K562 (cell line): Measurements from ENCODE around the gene RBM19. TPM values are rescaled to one million over a fixed set of nuclear protein-coding genes. Genes with fewer than 3 reads are reported as not detected.

Experiments used
- ATAC-seq: fragments of 200-7000 bp; cut with Tn5 transposase; 3 replicates; pipeline ENCODE4 v1.9.1; 2020; ENCODE audit warnings: moderate library complexity
- BruUV-seq: library from RNA; stranded (reverse); fragments of 400-500 nt; replicated peaks from 2 replicates; lab custom pipeline; 2021; lab: Mats Ljungman, UMichigan
- CTCF ChIA-PET: fragments of 300-600 bp; formaldehyde crosslinking; extraction: SDS; loops from one replicate; lab custom pipeline; 2021; ENCODE audit warnings: low intra/inter-chr PET ratio; lab: Yijun Ruan, JAX
- POLR2A ChIA-PET: fragments of 300-600, 350-650 bp; sonication (Branson Sonifier 250); formaldehyde crosslinking; extraction: SDS; loops from one replicate; lab custom pipeline; 2021; ENCODE audit warnings: antibody characterized with exemption, inconsistent platforms; lab: Yijun Ruan, JAX
- DNase-seq, 4 experiments: peaks; one replicate each; pipeline versions ENCODE4 v3.0.0 to v3.0.0-alpha.2; 2011 to 2018; ENCODE audit warnings: low spot score in 3 of 4, mixed read lengths in 3 of 4; ENCODE audit errors: extremely low read depth in 1 of 4
- FAIRE-seq: peaks from 2 replicates; lab custom pipeline; 2011; peaks lifted over from hg19 to GRCh38; lab: Jason Lieb, UNC
- H2AFZ ChIP-seq: 2 replicates; pipeline ENCODE4 v1.6.0; 2011; ENCODE audit warnings: low read depth, low read length, control low read depth, inconsistent platforms
- H3K27ac ChIP-seq: fragments of 200-600 bp; 3 replicates; pipeline ENCODE4 v1.8.0; 2011; ENCODE audit warnings: low read depth, mild to moderate bottlenecking, control low read depth, inconsistent platforms, low read length, moderate library complexity, mixed read lengths; ENCODE audit errors: extremely low read depth
- H3K27me3 ChIP-seq, 2 experiments: fragments of 300-600 bp in 1 of 2; 2 replicates in 1 of 2; 3 replicates in 1 of 2; pipeline versions ENCODE4 v1.6.0 to v1.8.0; 2011; ENCODE audit warnings: inconsistent platforms in 2 of 2, low read length in 2 of 2, mild to moderate bottlenecking in 1 of 2, mixed read lengths in 1 of 2, moderate library complexity in 1 of 2; ENCODE audit not compliant: control insufficient read depth in 2 of 2, insufficient read depth in 2 of 2
- H3K36me3 ChIP-seq: fragments of 300-600 bp; 3 replicates; pipeline ENCODE4 v1.8.0; 2011; ENCODE audit warnings: mild to moderate bottlenecking, low read length, inconsistent platforms; ENCODE audit not compliant: control insufficient read depth, insufficient read depth
- H3K4me1 ChIP-seq, 2 experiments: fragments of 200-600 bp in 1 of 2; replicated peaks in 1 of 2; 2 replicates in 1 of 2; 3 replicates in 1 of 2; pipeline versions ENCODE4 v1.5.1 to v1.8.0; 2011; ENCODE audit warnings: inconsistent platforms in 2 of 2, low read length in 2 of 2, mild to moderate bottlenecking in 1 of 2, mixed read lengths in 1 of 2, moderate library complexity in 1 of 2; ENCODE audit not compliant: control insufficient read depth in 2 of 2, insufficient read depth in 2 of 2
- H3K4me2 ChIP-seq: 2 replicates; pipeline ENCODE4 v1.6.1; 2011; ENCODE audit warnings: low read length, control low read depth, inconsistent platforms, mixed read lengths; ENCODE audit not compliant: insufficient read depth
- H3K4me3 ChIP-seq: fragments of 200-600 bp; sonication (generic), shearing (Covaris generic); 2 replicates; pipeline ENCODE4 v1.5.1; 2016; ENCODE audit warnings: control low read depth, inconsistent platforms
- H3K79me2 ChIP-seq: fragments of 200-600 bp; 3 replicates; pipeline ENCODE4 v1.8.0; 2011; ENCODE audit warnings: low read length, inconsistent platforms; ENCODE audit not compliant: control insufficient read depth, insufficient read depth
- H3K9ac ChIP-seq, 2 experiments: 2 replicates each; pipeline versions ENCODE4 v1.6.0 to v1.6.1; 2011; ENCODE audit warnings: low read depth in 2 of 2, low read length in 2 of 2, control low read depth in 1 of 2, inconsistent platforms in 1 of 2, mild to moderate bottlenecking in 1 of 2, mixed read lengths in 1 of 2; ENCODE audit not compliant: insufficient read depth in 1 of 2
- H3K9me1 ChIP-seq: one replicate; pipeline ENCODE4 v1.6.0; 2011; ENCODE audit warnings: inconsistent platforms, mild to moderate bottlenecking, low read length, moderate library complexity; ENCODE audit not compliant: control insufficient read depth, insufficient read depth
- H3K9me3 ChIP-seq: replicated peaks from 2 replicates; pipeline ENCODE4 v1.5.1; 2011; ENCODE audit warnings: low read depth, low read length, inconsistent platforms; ENCODE audit not compliant: control insufficient read depth, insufficient read depth
- H4K20me1 ChIP-seq: replicated peaks from 2 replicates; pipeline ENCODE4 v1.6.1; 2011; ENCODE audit warnings: low read length, inconsistent platforms, mixed read lengths; ENCODE audit not compliant: control insufficient read depth, insufficient read depth
- ARID3A ChIP-seq: IDR thresholded peaks from 2 replicates; pipeline ENCODE4 v1.6.1; 2012; ENCODE audit warnings: low read depth, low read length, improper control_type of control experiment, borderline replicate concordance
- CREB3 ChIP-seq: fragments of 450-650 bp; conservative IDR thresholded peaks from 2 replicates; pipeline ENCODE4 v1.6.1; 2016; ENCODE audit warnings: missing genetic modification characterization, low read depth, mild to moderate bottlenecking, missing compliant biosample characterization, moderate library complexity
- HDAC1 ChIP-seq, 2 experiments: fragments of 450-650 bp; IDR thresholded peaks; 2 replicates each; pipeline ENCODE4 v1.6.1; 2016 to 2017; ENCODE audit warnings: inconsistent platforms in 1 of 2, mild to moderate bottlenecking in 1 of 2, moderate library complexity in 1 of 2
- KAT8 ChIP-seq: fragments of 450-650 bp; IDR thresholded peaks from 2 replicates; pipeline ENCODE4 v1.6.1; 2016; ENCODE audit warnings: low read depth, mild to moderate bottlenecking
- KDM2B ChIP-seq: fragments of 250-450 bp; sonication (Bioruptor Pico); IDR thresholded peaks from 2 replicates; pipeline ENCODE4 v1.8.0; 2021; ENCODE audit warnings: mild to moderate bottlenecking, moderate library complexity
- KLF16 ChIP-seq: IDR thresholded peaks from 2 replicates; pipeline ENCODE4 v1.6.1; 2016; ENCODE audit warnings: antibody characterized with exemption
- MYNN ChIP-seq, 2 experiments: sonication (generic); formaldehyde crosslinking in 1 of 2; IDR thresholded peaks; 2 replicates each; pipeline versions ENCODE4 v1.5.0 to v1.6.1; 2016 to 2020; ENCODE audit warnings: antibody characterized with exemption in 1 of 2, missing genetic modification reagents in 1 of 2
- NCOA6 ChIP-seq: fragments of 450-650 bp; IDR thresholded peaks from 2 replicates; pipeline ENCODE4 v1.6.1; 2017; ENCODE audit warnings: mild to moderate bottlenecking
- RB1 ChIP-seq: fragments of 450-650 bp; IDR thresholded peaks from 2 replicates; pipeline ENCODE4 v1.6.1; 2017; ENCODE audit warnings: low read depth, mild to moderate bottlenecking
- SLC30A9 ChIP-seq: fragments of 250-450 bp; sonication (Bioruptor Pico); IDR thresholded peaks from 2 replicates; pipeline ENCODE4 v1.8.0; 2022; ENCODE audit warnings: mild to moderate bottlenecking, moderate library complexity
- TOE1 ChIP-seq, 2 experiments: fragments of 450-650 bp in 1 of 2; sonication (generic) in 1 of 2; formaldehyde crosslinking in 1 of 2; IDR thresholded peaks; 2 replicates each; pipeline versions ENCODE4 v1.7.1 to v1.8.0; 2016 to 2022; ENCODE audit warnings: borderline replicate concordance in 2 of 2, mild to moderate bottlenecking in 2 of 2, antibody characterized with exemption in 1 of 2, inconsistent platforms in 1 of 2, low read depth in 1 of 2, missing genetic modification reagents in 1 of 2, moderate library complexity in 1 of 2
- ZNF277 ChIP-seq: fragments of 250-450 bp; sonication (Bioruptor Pico); IDR thresholded peaks from 2 replicates; pipeline ENCODE4 v1.8.0; 2022; ENCODE audit warnings: inconsistent platforms, mild to moderate bottlenecking, moderate library complexity, borderline replicate concordance
- ZNF408 ChIP-seq: fragments of 250-450 bp; sonication (Bioruptor Pico); IDR thresholded peaks from 2 replicates; pipeline ENCODE4 v1.4.0; 2020; ENCODE audit warnings: low read depth, mild to moderate bottlenecking, moderate library complexity
- WGBS: fragments of 100-300 bp; shearing (Covaris generic); methylation state at CpG from one replicate; pipeline ENCODE4 v1.1.6; 2016; ENCODE audit warnings: low coverage, mixed read lengths; ENCODE audit not compliant: insufficient coverage; ENCODE audit errors: missing lambda C conversion rate; 5-methylcytosine and 5-hydroxymethylcytosine counted together
- in situ Hi-C: fragments of 300-500 bp; cut with MboI; formaldehyde crosslinking; loops from 4 replicates; pipeline ENCODE4 v1.15.0; 2018; ENCODE audit warnings: inconsistent platforms, mixed read lengths
- intact Hi-C: fragments of 100-400 bp; cut with micrococcal nuclease; formaldehyde crosslinking; loops from 2 replicates; pipeline ENCODE4 v1.14.2; 2022
- polyA plus RNA-seq, 8 experiments: library from polyadenylated mRNA; depleted of rRNA in 4 of 8; stranded (reverse) in 5 of 8; unstranded in 3 of 8; fragments of >200 nt; fragmentation: Nextera tagmentation in 2 of 8; fragmentation: Illumina TruSeq in 1 of 8; extraction: Ambion mirVana in 2 of 8; extraction: Trizol in 1 of 8; gene quantifications; 2 replicates each; pipeline versions ENCODE4 v1.2.1 to v1.2.3, GENCODE V29; 2011 to 2014; ENCODE audit warnings: inconsistent platforms in 1 of 8, missing spikeins in 1 of 8
- total RNA-seq, 7 experiments: library from RNA; depleted of rRNA in 6 of 7; stranded (reverse); fragments of >200 nt in 6 of 7; fragmentation: Illumina TruSeq in 2 of 7; extraction: Trizol in 2 of 7; gene quantifications; 2 replicates each; pipeline versions ENCODE4 v1.2.1 to v1.2.3, GENCODE V29; 2011 to 2021; ENCODE audit warnings: low replicate concordance in 1 of 7

RBM19 gene
- total and polyA plus RNA-seq, 9 of the 15 experiments (the other 6 are each of a cell fraction or from before 2014, with no cell fraction given): 16.0 to 58.4 (median 37.9) TPM

GRCh38 chr12:113911971-113912759 lies 54.0 kb downstream of the RBM19 start (continued):
- TF ChIP-seq CREB3 (tag): no peak
- TF ChIP-seq, all 486 proteins: peak for 0

- FAIRE-seq (no peak), ATAC-seq (no peak), DNase-seq (no peak)
- Histone ChIP-seq H3K79me2 (no peaks in the 10 kb centered on the region), H3K9me3 (no peaks in the 10 kb centered on the region), H3K4me3 (no peak overlapping the region), H4K20me1 (no peaks in the 10 kb centered on the region; the same call in 1 of the 2 replicates), H3K4me2 (no peak overlapping the region), H3K27ac (no peak overlapping the region), H3K9ac (no peak overlapping the region), H2AFZ (no peak overlapping the region), H3K36me3 (peaks cover 69% of the 10 kb centered on the region; the same call in 2 of the 3 replicates), H3K4me1 (peaks cover 0 to 3% of the 10 kb centered on the region in 2 experiments; a peak in 1 of 5 replicates), H3K27me3 (no peaks in the 10 kb centered on the region), H3K9me1 (no peaks in the 10 kb centered on the region)
- BruUV-seq: no TSS peak
- in situ Hi-C loops (loop anchor here (5.0 to 10.0 kb wide), 2 partner anchors 469 to 596 kb away; no protein-coding TSS in a partner anchor), intact Hi-C loops (loop anchor here (5.0 to 10.0 kb wide), 2 partner anchors 176 to 449 kb away; no protein-coding TSS in a partner anchor)
- TF ChIP-seq KAT8: no peak
- TF ChIP-seq TOE1 (IDR thresholded peaks at IDR 0.05; ENCODE audit: borderline replicate concordance): no peak
- no peak for TF ChIP-seq TOE1 (CRISPR knock-in tag; IDR thresholded peaks at IDR 0.05; ENCODE audit: borderline replicate concordance, low read depth)
- no peak for TF ChIP-seq SLC30A9
- TF ChIP-seq ZNF408 (CRISPR knock-in tag): no peak
- TF ChIP-seq KLF16: no peak
- no peak for TF ChIP-seq KDM2B (CRISPR knock-in tag)
- no peak for TF ChIP-seq ARID3A
- no peak for TF ChIP-seq HDAC1 (IDR thresholded peaks at IDR 0.05)
- TF ChIP-seq RB1: no peak
- TF ChIP-seq MYNN (IDR thresholded peaks at IDR 0.05): no peak
- TF ChIP-seq MYNN (CRISPR knock-in tag; IDR thresholded peaks at IDR 0.05): no peak
- no peak for TF ChIP-seq ZNF277 (CRISPR knock-in tag)
- no peak for TF ChIP-seq NCOA6
- ChIA-PET CTCF (interaction anchor here (0.6 to 0.7 kb wide), 2 partner anchors 445 to 448 kb away, joined by 3 to 4 read pairs; no protein-coding TSS in a partner anchor), POLR2A (no interaction called here)
- WGBS: 77% methylated on average over 5 of the region's 6 CpGs
These were observed 55.3 kb downstream of the RBM19 start for GRCh38 chr12:113910751-113911272.
